ENCODE measurements around the gene GOLGA6L10. TPM values are rescaled to one million over a fixed set of nuclear protein-coding genes. Genes with fewer than 3 reads are reported as not detected.
A peak's percentile ranks its signal among the peaks of the same experiment; 100 is the strongest.

Gene GOLGA6L10
- total and polyA plus RNA-seq, 2 experiments from 2014 or later = 0.07 to 0.23 TPM

DNA sequence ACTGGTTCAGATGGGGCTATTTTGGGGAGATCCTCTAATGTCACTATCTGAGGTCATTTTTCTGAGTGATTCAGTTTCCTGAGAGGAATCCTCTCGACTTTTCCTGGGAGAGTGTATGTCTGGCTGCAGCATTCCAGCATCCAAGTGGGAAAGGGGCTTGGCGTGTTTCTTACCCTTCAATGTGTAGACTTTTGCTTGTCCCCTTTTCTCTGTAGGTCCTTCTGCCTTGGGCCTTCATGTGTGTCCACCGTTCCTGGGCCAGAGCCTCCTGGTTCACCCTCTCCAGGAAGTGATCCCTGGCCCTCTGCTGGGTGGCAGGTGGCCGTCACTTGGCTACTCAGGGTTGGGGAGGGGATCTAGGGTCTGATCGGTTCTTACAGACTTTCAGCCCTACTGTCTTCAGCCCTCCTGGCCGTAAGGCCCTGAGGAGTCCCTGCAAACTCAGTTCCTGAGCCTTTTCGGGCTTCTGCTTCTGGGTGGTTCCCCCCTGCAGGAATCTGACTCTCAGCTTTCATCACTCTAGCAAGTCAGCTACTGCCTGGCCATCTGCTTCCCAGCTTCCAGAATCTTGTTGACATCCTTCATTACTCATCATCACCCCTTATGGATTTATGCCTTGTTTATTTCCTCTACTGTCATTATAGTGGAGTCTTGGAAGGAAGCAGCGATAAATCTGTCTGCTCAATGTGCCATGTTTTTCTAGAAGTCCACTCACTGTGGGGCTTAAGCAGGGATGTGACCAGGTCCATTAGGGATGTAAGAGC lies 36.5 kb downstream of the GOLGA6L10 start:
- Histone ChIP-seq H3K27me3 (ENCODE audit: insufficient read depth) (no peaks in the 10 kb centered on the region), H4K20me1 (replicated peaks; ENCODE audit: insufficient read depth) (no peaks in the 10 kb centered on the region), H2AFZ (no peak overlapping the region), H3K4me3 (no peak overlapping the region), H3K27ac (ENCODE audit: low read depth) (no peak overlapping the region), H3K9me2 (ENCODE audit: insufficient read depth) (no peaks in the 10 kb centered on the region), H3K79me2 (replicated peaks; ENCODE audit: insufficient read depth) (no peaks in the 10 kb centered on the region), H3K36me3 (ENCODE audit: insufficient read depth) (no peaks in the 10 kb centered on the region), H3K4me2 (no peak overlapping the region), H3K4me1 (ENCODE audit: insufficient read depth) (no peaks in the 10 kb centered on the region), H3F3A (replicated peaks; ENCODE audit: low read depth) (no peaks in the 10 kb centered on the region)
- Mint-ChIP-seq H3K36me3 (ENCODE audit: low read depth) (no peaks in the 10 kb centered on the region; the same call in 2 of the 3 replicates), H3K4me1 (no peaks in the 10 kb centered on the region), H3K9me3 (peaks cover 5% of the 10 kb centered on the region; the same call in 1 of the 3 replicates), H3K4me3 (no peak overlapping the region), H3K27me3 (ENCODE audit: insufficient read depth, low read depth, poor library complexity) (no peaks in the 10 kb centered on the region), H3K27ac (peak overlapping the region; percentile 9; the same call in 1 of the 2 replicates)
- no peak for DNase-seq (ENCODE audit: low spot score)
- no peak for TF ChIP-seq CREB1 (CRISPR knock-in tag; IDR thresholded peaks at IDR 0.05; ENCODE audit: low read depth)
- TF ChIP-seq, protein P1, sequence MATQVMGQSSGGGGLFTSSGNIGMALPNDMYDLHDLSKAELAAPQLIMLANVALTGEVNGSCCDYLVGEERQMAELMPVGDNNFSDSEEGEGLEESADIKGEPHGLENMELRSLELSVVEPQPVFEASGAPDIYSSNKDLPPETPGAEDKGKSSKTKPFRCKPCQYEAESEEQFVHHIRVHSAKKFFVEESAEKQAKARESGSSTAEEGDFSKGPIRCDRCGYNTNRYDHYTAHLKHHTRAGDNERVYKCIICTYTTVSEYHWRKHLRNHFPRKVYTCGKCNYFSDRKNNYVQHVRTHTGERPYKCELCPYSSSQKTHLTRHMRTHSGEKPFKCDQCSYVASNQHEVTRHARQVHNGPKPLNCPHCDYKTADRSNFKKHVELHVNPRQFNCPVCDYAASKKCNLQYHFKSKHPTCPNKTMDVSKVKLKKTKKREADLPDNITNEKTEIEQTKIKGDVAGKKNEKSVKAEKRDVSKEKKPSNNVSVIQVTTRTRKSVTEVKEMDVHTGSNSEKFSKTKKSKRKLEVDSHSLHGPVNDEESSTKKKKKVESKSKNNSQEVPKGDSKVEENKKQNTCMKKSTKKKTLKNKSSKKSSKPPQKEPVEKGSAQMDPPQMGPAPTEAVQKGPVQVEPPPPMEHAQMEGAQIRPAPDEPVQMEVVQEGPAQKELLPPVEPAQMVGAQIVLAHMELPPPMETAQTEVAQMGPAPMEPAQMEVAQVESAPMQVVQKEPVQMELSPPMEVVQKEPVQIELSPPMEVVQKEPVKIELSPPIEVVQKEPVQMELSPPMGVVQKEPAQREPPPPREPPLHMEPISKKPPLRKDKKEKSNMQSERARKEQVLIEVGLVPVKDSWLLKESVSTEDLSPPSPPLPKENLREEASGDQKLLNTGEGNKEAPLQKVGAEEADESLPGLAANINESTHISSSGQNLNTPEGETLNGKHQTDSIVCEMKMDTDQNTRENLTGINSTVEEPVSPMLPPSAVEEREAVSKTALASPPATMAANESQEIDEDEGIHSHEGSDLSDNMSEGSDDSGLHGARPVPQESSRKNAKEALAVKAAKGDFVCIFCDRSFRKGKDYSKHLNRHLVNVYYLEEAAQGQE (IDR thresholded peaks at IDR 0.05; ENCODE audit: unreplicated experiment) = no peak
- TF ChIP-seq, protein P2, sequence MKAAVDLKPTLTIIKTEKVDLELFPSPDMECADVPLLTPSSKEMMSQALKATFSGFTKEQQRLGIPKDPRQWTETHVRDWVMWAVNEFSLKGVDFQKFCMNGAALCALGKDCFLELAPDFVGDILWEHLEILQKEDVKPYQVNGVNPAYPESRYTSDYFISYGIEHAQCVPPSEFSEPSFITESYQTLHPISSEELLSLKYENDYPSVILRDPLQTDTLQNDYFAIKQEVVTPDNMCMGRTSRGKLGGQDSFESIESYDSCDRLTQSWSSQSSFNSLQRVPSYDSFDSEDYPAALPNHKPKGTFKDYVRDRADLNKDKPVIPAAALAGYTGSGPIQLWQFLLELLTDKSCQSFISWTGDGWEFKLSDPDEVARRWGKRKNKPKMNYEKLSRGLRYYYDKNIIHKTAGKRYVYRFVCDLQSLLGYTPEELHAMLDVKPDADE (IDR thresholded peaks at IDR 0.05) = no peak
- TF ChIP-seq STAT1 (IDR thresholded peaks at IDR 0.05; ENCODE audit: unreplicated experiment) = no peak
- TF ChIP-seq NANOG (IDR thresholded peaks at IDR 0.05; ENCODE audit: borderline replicate concordance) = no peak
- TF ChIP-seq, protein P3, sequence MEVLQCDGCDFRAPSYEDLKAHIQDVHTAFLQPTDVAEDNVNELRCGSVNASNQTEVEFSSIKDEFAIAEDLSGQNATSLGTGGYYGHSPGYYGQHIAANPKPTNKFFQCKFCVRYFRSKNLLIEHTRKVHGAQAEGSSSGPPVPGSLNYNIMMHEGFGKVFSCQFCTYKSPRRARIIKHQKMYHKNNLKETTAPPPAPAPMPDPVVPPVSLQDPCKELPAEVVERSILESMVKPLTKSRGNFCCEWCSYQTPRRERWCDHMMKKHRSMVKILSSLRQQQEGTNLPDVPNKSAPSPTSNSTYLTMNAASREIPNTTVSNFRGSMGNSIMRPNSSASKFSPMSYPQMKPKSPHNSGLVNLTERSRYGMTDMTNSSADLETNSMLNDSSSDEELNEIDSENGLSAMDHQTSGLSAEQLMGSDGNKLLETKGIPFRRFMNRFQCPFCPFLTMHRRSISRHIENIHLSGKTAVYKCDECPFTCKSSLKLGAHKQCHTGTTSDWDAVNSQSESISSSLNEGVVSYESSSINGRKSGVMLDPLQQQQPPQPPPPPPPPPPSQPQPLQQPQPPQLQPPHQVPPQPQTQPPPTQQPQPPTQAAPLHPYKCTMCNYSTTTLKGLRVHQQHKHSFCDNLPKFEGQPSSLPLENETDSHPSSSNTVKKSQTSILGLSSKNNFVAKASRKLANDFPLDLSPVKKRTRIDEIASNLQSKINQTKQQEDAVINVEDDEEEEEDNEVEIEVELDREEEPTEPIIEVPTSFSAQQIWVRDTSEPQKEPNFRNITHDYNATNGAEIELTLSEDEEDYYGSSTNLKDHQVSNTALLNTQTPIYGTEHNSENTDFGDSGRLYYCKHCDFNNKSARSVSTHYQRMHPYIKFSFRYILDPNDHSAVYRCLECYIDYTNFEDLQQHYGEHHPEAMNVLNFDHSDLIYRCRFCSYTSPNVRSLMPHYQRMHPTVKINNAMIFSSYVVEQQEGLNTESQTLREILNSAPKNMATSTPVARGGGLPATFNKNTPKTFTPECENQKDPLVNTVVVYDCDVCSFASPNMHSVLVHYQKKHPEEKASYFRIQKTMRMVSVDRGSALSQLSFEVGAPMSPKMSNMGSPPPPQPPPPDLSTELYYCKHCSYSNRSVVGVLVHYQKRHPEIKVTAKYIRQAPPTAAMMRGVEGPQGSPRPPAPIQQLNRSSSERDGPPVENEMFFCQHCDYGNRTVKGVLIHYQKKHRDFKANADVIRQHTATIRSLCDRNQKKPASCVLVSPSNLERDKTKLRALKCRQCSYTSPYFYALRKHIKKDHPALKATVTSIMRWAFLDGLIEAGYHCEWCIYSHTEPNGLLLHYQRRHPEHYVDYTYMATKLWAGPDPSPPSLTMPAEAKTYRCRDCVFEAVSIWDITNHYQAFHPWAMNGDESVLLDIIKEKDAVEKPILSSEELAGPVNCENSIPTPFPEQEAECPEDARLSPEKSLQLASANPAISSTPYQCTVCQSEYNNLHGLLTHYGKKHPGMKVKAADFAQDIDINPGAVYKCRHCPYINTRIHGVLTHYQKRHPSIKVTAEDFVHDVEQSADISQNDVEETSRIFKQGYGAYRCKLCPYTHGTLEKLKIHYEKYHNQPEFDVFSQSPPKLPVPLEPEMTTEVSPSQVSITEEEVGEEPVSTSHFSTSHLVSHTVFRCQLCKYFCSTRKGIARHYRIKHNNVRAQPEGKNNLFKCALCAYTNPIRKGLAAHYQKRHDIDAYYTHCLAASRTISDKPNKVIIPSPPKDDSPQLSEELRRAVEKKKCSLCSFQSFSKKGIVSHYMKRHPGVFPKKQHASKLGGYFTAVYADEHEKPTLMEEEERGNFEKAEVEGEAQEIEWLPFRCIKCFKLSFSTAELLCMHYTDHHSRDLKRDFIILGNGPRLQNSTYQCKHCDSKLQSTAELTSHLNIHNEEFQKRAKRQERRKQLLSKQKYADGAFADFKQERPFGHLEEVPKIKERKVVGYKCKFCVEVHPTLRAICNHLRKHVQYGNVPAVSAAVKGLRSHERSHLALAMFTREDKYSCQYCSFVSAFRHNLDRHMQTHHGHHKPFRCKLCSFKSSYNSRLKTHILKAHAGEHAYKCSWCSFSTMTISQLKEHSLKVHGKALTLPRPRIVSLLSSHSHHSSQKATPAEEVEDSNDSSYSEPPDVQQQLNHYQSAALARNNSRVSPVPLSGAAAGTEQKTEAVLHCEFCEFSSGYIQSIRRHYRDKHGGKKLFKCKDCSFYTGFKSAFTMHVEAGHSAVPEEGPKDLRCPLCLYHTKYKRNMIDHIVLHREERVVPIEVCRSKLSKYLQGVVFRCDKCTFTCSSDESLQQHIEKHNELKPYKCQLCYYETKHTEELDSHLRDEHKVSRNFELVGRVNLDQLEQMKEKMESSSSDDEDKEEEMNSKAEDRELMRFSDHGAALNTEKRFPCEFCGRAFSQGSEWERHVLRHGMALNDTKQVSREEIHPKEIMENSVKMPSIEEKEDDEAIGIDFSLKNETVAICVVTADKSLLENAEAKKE (CRISPR knock-in tag; IDR thresholded peaks at IDR 0.05) = no peak
- no peak for TF ChIP-seq JUNB (IDR thresholded peaks at IDR 0.05; ENCODE audit: unreplicated experiment)
- no peak for TF ChIP-seq EZH2 (IDR thresholded peaks at IDR 0.05; ENCODE audit: low read depth, unreplicated experiment)
- no peak for TF ChIP-seq EZH2phosphoT487 (IDR thresholded peaks at IDR 0.05; ENCODE audit: unreplicated experiment)
- TF ChIP-seq ZNF331 (CRISPR knock-in tag; IDR thresholded peaks at IDR 0.05; ENCODE audit: low read depth) = no peak
- TF ChIP-seq, protein P4, sequence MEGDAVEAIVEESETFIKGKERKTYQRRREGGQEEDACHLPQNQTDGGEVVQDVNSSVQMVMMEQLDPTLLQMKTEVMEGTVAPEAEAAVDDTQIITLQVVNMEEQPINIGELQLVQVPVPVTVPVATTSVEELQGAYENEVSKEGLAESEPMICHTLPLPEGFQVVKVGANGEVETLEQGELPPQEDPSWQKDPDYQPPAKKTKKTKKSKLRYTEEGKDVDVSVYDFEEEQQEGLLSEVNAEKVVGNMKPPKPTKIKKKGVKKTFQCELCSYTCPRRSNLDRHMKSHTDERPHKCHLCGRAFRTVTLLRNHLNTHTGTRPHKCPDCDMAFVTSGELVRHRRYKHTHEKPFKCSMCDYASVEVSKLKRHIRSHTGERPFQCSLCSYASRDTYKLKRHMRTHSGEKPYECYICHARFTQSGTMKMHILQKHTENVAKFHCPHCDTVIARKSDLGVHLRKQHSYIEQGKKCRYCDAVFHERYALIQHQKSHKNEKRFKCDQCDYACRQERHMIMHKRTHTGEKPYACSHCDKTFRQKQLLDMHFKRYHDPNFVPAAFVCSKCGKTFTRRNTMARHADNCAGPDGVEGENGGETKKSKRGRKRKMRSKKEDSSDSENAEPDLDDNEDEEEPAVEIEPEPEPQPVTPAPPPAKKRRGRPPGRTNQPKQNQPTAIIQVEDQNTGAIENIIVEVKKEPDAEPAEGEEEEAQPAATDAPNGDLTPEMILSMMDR (conservative IDR thresholded peaks at IDR 0.05; ENCODE audit: low read depth in 2 of 2) = no peak
- ATAC-seq = no peak

Measured in GM23338 (cell line).